Spinal cord (tissue), 10 donors: ENCODE measurements around the gene SLC12A5. TPM values are rescaled to one million over a fixed set of nuclear protein-coding genes. Genes with fewer than 3 reads are reported as not detected.
"Not testable (repeated sequence)": the region's sequence is repeated elsewhere in the genome, so short reads cannot be mapped to it uniquely, and the experiment has no call there.

Experiments used
- DNase-seq, 6 donors: peaks; one replicate each; pipeline versions ENCODE4 v3.0.0 to v3.0.0-alpha.2; 2013 to 2015; ENCODE audit warnings: low spot score in 6 of 6, low read depth in 4 of 6
- H3K27ac ChIP-seq: one replicate; pipeline ENCODE4 v1.5.1; 2013; ENCODE audit warnings: low read depth, low read length, control low read depth
- H3K27me3 ChIP-seq: one replicate; pipeline ENCODE4 v1.6.1; 2013; ENCODE audit warnings: low read length; ENCODE audit not compliant: control insufficient read depth, insufficient read depth
- H3K36me3 ChIP-seq: one replicate; pipeline ENCODE4 v1.6.1; 2013; ENCODE audit warnings: low read length; ENCODE audit not compliant: control insufficient read depth, insufficient read depth
- H3K4me1 ChIP-seq: one replicate; pipeline ENCODE4 v1.6.1; 2013; ENCODE audit warnings: low read length; ENCODE audit not compliant: control insufficient read depth, insufficient read depth
- H3K4me3 ChIP-seq: one replicate; pipeline ENCODE4 v1.5.1; 2013; ENCODE audit warnings: low read depth, low read length, control low read depth
- H3K9me3 ChIP-seq: one replicate; pipeline ENCODE4 v1.6.1; 2013; ENCODE audit warnings: low read length; ENCODE audit not compliant: control insufficient read depth, insufficient read depth
- WGBS: methylation state at CpG from one replicate; pipeline ENCODE4 v1.1.5; 2013; ENCODE audit warnings: missing lambda C conversion rate; ENCODE audit not compliant: insufficient coverage; 5-methylcytosine and 5-hydroxymethylcytosine counted together
- polyA plus RNA-seq, 2 donors: library from polyadenylated mRNA; unstranded; fragments of 120-200 nt; gene quantifications; one replicate each; pipeline ENCODE4 v1.2.1, GENCODE V29; 2013; ENCODE audit not compliant: insufficient read length in 2 of 2
- total RNA-seq, 2 donors: library from RNA; depleted of rRNA in 1 of 2; stranded (reverse); fragments of 120-200 nt in 1 of 2; fragments of >200 nt in 1 of 2; gene quantifications; one replicate each; pipeline versions ENCODE4 v1.2.3 to v1.2.4, GENCODE V29; 2013 to 2014
- donor health status: healthy.

SLC12A5 gene
- total and polyA plus RNA-seq, 4 donors: 26.2 to 191 (median 130) TPM

GRCh38 chr20:45994761-45995493 lies 34.1 kb upstream of the SLC12A5 start:
- no peaks in the 10 kb centered on the region for H3K4me1 ChIP-seq
- 60% methylated on average over 7 of the region's 9 CpGs for WGBS
- no peaks in the 10 kb centered on the region for H3K9me3 ChIP-seq
- no peaks in the 10 kb centered on the region for H3K27me3 ChIP-seq
- no peak for DNase-seq
- no peak overlapping the region for H3K4me3 ChIP-seq
- no peak overlapping the region for H3K27ac ChIP-seq
- H3K36me3 ChIP-seq: no peaks in the 10 kb centered on the region

- H3K4me1 ChIP-seq, H3K36me3 ChIP-seq, H3K4me3 ChIP-seq, H3K27me3 ChIP-seq, DNase-seq, H3K9me3 ChIP-seq, H3K27ac ChIP-seq: not testable (repeated sequence)
- 81% methylated on average over 4 of the region's 6 CpGs for WGBS
Measured at GRCh38 chr20:45995495-45996097, 33.4 kb upstream of the SLC12A5 start.

DNA sequence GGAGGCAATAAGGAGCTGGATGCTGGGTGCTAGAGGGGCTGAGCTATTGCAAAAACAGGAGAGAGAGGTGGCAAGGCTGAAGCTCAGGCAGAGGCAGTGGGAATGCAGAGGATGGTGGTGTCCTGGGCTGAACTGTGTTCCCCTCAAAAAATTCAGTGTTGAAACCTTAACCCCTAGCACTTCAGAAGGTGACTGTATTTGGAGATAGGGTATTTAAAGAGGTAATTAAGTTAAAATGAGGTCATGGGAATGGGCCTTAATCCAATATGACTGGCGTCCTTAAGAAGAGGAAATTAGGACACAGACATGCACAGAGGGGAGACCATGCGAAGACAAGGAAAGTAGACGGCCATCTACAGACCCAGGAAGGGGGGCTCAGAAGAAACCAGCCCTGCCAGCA lies 31.8 kb upstream of the SLC12A5 start:
- Histone ChIP-seq H3K4me1 (peaks cover 11% of the 10 kb centered on the region), H3K9me3 (no peaks in the 10 kb centered on the region), H3K27ac (no peak overlapping the region), H3K36me3 (no peaks in the 10 kb centered on the region), H3K27me3 (peaks cover 2% of the 10 kb centered on the region), H3K4me3 (no peak overlapping the region)
- WGBS: 61% methylated on average over 3 of the region's 3 CpGs
- no peak for DNase-seq

- no peak for DNase-seq
- Histone ChIP-seq H3K27ac (no peak overlapping the region), H3K4me1 (peaks cover 11% of the 10 kb centered on the region), H3K36me3 (no peaks in the 10 kb centered on the region), H3K27me3 (peaks cover 2% of the 10 kb centered on the region), H3K9me3 (no peaks in the 10 kb centered on the region), H3K4me3 (no peak overlapping the region)
- no CpG with 5 or more reads among the region's 2 CpGs for WGBS
Measured at GRCh38 chr20:45998337-45998736, 30.7 kb upstream of the SLC12A5 start.

GRCh38 chr20:45998761-45999160 lies 30.3 kb upstream of the SLC12A5 start:
- WGBS: 81% methylated on average over 3 of the region's 4 CpGs
- peaks cover 2% of the 10 kb centered on the region for H3K27me3 ChIP-seq

GRCh38 chr20:45999557-46000261 lies 29.3 kb upstream of the SLC12A5 start:
- H3K27me3 ChIP-seq: peaks cover 2% of the 10 kb centered on the region
- no peaks in the 10 kb centered on the region for H3K36me3 ChIP-seq
- peaks cover 11% of the 10 kb centered on the region for H3K4me1 ChIP-seq
- no peak overlapping the region for H3K27ac ChIP-seq
- no peaks in the 10 kb centered on the region for H3K9me3 ChIP-seq
- no peak for DNase-seq
- H3K4me3 ChIP-seq: no peak overlapping the region
- no CpG with 5 or more reads among the region's 4 CpGs for WGBS

More at GRCh38 chr20:45998761-45999160, 30.3 kb upstream of the SLC12A5 start:
- DNase-seq: no peak
- Histone ChIP-seq H3K4me1 (peaks cover 11% of the 10 kb centered on the region), H3K4me3 (no peak overlapping the region), H3K36me3 (no peaks in the 10 kb centered on the region), H3K27ac (no peak overlapping the region), H3K9me3 (no peaks in the 10 kb centered on the region)

DNA sequence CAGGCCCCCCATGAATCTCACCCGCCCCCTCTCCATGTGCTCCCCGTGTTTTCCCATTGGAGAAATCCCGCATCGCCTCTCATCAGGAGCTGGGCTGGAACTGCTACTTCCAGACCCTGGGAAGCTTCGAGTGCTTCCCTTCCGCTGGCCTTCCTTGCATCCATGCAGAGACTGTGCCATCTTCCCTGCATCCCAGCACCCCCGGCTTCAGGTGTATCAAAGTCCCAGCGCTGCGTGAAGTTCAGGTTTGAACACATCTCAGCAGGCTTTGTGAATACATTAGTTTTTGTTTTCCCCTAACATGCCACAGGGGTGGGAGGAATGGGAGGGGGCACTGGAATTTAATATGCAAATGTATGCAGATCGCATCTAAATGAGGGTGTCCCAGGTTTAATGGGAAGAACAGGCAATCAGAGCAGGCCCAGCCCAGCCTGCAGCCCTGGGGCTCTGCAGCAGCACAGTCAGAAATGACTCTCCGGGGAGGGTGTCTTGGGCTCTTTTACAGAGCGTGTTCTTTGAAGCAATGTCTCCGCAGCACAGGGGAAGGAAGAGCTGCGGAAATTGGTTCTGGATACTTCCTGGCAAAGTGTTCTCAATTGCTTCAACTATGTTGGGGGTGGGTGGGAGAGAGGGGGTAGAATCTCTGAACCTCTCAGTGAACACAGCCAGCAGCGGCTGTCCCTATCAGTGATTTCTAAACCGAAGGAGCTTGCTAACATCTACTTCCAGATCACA lies 28.6 kb upstream of the SLC12A5 start:
- Histone ChIP-seq H3K4me1 (peaks cover 11% of the 10 kb centered on the region), H3K4me3 (no peak overlapping the region), H3K27me3 (peaks cover 5% of the 10 kb centered on the region), H3K36me3 (no peaks in the 10 kb centered on the region), H3K27ac (no peak overlapping the region), H3K9me3 (no peaks in the 10 kb centered on the region)
- peak in 2 of 6 donors; percentile 22 to 93 for DNase-seq
- WGBS: 19% methylated on average over 12 of the region's 16 CpGs

DNA sequence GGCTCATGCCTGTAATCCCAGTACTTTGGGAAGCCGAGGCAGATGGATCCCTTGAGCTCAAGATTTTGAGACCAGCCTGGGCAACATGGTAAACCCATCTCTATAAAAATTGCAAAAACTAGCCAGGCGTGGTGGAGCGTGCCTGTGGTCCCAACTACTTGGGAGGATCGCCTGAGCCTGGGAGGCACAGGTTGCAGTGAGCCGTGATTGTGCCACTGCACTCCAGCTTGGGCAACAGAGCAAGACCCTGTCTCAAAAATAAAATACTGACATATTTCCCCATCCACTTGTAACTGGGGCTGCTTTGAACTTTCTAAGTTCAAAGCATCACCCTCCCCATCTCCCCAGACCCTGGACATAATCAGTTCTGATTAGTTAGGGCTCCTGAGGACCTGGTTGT lies 27.5 kb upstream of the SLC12A5 start:
- no peak overlapping the region for H3K27ac ChIP-seq
- H3K9me3 ChIP-seq: no peaks in the 10 kb centered on the region
- no peak for DNase-seq
- 82% methylated on average over 5 of the region's 5 CpGs for WGBS
- H3K36me3 ChIP-seq: no peaks in the 10 kb centered on the region
- H3K4me1 ChIP-seq: peaks cover 11% of the 10 kb centered on the region
- peaks cover 9% of the 10 kb centered on the region for H3K27me3 ChIP-seq
- no peak overlapping the region for H3K4me3 ChIP-seq

- Histone ChIP-seq H3K36me3 (no peaks in the 10 kb centered on the region), H3K4me1 (peaks cover 11% of the 10 kb centered on the region), H3K4me3 (no peak overlapping the region), H3K9me3 (no peaks in the 10 kb centered on the region), H3K27me3 (peaks cover 13% of the 10 kb centered on the region), H3K27ac (no peak overlapping the region)
- DNase-seq: no peak
- WGBS: 95% methylated on average over 2 of the region's 3 CpGs
Measured at GRCh38 chr20:46002008-46002407, 27.0 kb upstream of the SLC12A5 start.
